Measurements from ENCODE around the gene RNF220.
A peak's percentile ranks its signal among the peaks of the same experiment; 100 is the strongest.

Gene RNF220

GRCh38 chr1:44674113-44675000 is 269.3 kb downstream of the RNF220 start, which contains the start of the genes ARMH1 and TMEM53:
Gene ARMH1, plus strand, starts transcription at chr1:44674714. Its CDS starts 14,984 bp downstream, at chr1:44689698.
Gene TMEM53, minus strand, starts transcription at chr1:44674481. Its CDS starts 90 bp downstream, at chr1:44674391.
- no peaks in the 10 kb centered on the region for H3K27me3 ChIP-seq (ENCODE audit: insufficient read depth, low read length)
- H3K4me2 ChIP-seq (ENCODE audit: low read length) = peak within 1 kb of the TSS; percentile 91
- H4K12ac ChIP-seq (ENCODE audit: low read depth, low read length) = peak within 1 kb of the TSS; percentile 76
- H3K4me1 ChIP-seq (ENCODE audit: control insufficient read depth in 1 of 2, insufficient read depth in 2 of 2, low read length in 2 of 2) = peaks cover 18 to 22% of the 10 kb centered on the region in 2 experiments
- H2BK120ac ChIP-seq (ENCODE audit: insufficient read depth, low read length, poor library complexity) = peak within 1 kb of the TSS; percentile 94
- peak within 1 kb of the TSS; percentile 98 for H2AFZ ChIP-seq (ENCODE audit: insufficient read depth, low read length, poor library complexity)
- peak within 1 kb of the TSS; percentile 85 for H3K4me3 ChIP-seq (ENCODE audit: low read depth, low read length)
- H3K18ac ChIP-seq (ENCODE audit: low read length) = peak within 1 kb of the TSS; percentile 93
- peak within 1 kb of the TSS; percentile 94 for H3K27ac ChIP-seq (ENCODE audit: low read depth, low read length)
- peak within 1 kb of the TSS; percentile 94 for H4K91ac ChIP-seq (ENCODE audit: low read depth, low read length)
- H2AK5ac ChIP-seq (ENCODE audit: low read length) = peak within 1 kb of the TSS; percentile 59
- peaks cover 6% of the 10 kb centered on the region for H3K79me2 ChIP-seq (ENCODE audit: control insufficient read depth, insufficient read depth, low read length, poor library complexity)
- peak within 1 kb of the TSS; percentile 46 for H3K9ac ChIP-seq (ENCODE audit: low read length)
- peak; percentile 99 for DNase-seq
- H2BK12ac ChIP-seq (ENCODE audit: low read length) = peak within 1 kb of the TSS; percentile 81
- no CpG with 5 or more reads among the region's 56 CpGs for WGBS (ENCODE audit: extremely low coverage, insufficient coverage, insufficient read length)
- H3K4ac ChIP-seq (ENCODE audit: low read depth, low read length) = peak within 1 kb of the TSS; percentile 85
- no peak within 1 kb of the TSS for H3K23ac ChIP-seq (ENCODE audit: low read length)
- H3K79me1 ChIP-seq (ENCODE audit: low read length) = peaks cover 9% of the 10 kb centered on the region
- no peaks in the 10 kb centered on the region for H3K36me3 ChIP-seq (ENCODE audit: control insufficient read depth in 1 of 2, insufficient read depth in 2 of 2, low read length in 2 of 2)
- H2BK5ac ChIP-seq (ENCODE audit: low read depth, low read length, poor library complexity) = peak within 1 kb of the TSS; percentile 98
- H3K9me3 ChIP-seq (ENCODE audit: insufficient read depth, low read depth, low read length) = no peaks in the 10 kb centered on the region
- peak within 1 kb of the TSS; percentile 85 for H3K14ac ChIP-seq (ENCODE audit: low read length)
- H4K8ac ChIP-seq (ENCODE audit: low read depth, low read length) = peak within 1 kb of the TSS; percentile 95

GRCh38 chr1:44675186-44675585 is 270.1 kb downstream of the RNF220 start:
- H3K36me3 ChIP-seq (ENCODE audit: control insufficient read depth in 1 of 2, insufficient read depth in 2 of 2, low read length in 2 of 2) = no peaks in the 10 kb centered on the region
- no peak overlapping the region for H3K18ac ChIP-seq (ENCODE audit: low read length)
- H2BK120ac ChIP-seq (ENCODE audit: insufficient read depth, low read length, poor library complexity) = no peak overlapping the region
- H3K27me3 ChIP-seq (ENCODE audit: insufficient read depth, low read length) = no peaks in the 10 kb centered on the region
- peaks cover 18 to 22% of the 10 kb centered on the region in 2 experiments for H3K4me1 ChIP-seq (ENCODE audit: control insufficient read depth in 1 of 2, insufficient read depth in 2 of 2, low read length in 2 of 2)
- H3K14ac ChIP-seq (ENCODE audit: low read length) = no peak overlapping the region
- no peak overlapping the region for H3K23ac ChIP-seq (ENCODE audit: low read length)
- H3K4me3 ChIP-seq (ENCODE audit: low read depth, low read length) = no peak overlapping the region
- no peak overlapping the region for H2AFZ ChIP-seq (ENCODE audit: insufficient read depth, low read length, poor library complexity)
- WGBS (ENCODE audit: extremely low coverage, insufficient coverage, insufficient read length) = no CpG with 5 or more reads among the region's 7 CpGs
- no peaks in the 10 kb centered on the region for H3K9me3 ChIP-seq (ENCODE audit: insufficient read depth, low read depth, low read length)
- H3K9ac ChIP-seq (ENCODE audit: low read length) = no peak overlapping the region
- H2AK5ac ChIP-seq (ENCODE audit: low read length) = peak overlapping the region; percentile 22
- no peak overlapping the region for H2BK12ac ChIP-seq (ENCODE audit: low read length)
- H3K4me2 ChIP-seq (ENCODE audit: low read length) = peak overlapping the region; percentile 80
- H3K27ac ChIP-seq (ENCODE audit: low read depth, low read length) = no peak overlapping the region
- H3K4ac ChIP-seq (ENCODE audit: low read depth, low read length) = no peak overlapping the region
- H2BK5ac ChIP-seq (ENCODE audit: low read depth, low read length, poor library complexity) = no peak overlapping the region
- H3K79me1 ChIP-seq (ENCODE audit: low read length) = peaks cover 9% of the 10 kb centered on the region
- no peak overlapping the region for H4K91ac ChIP-seq (ENCODE audit: low read depth, low read length)
- peak overlapping the region; percentile 95 for H4K8ac ChIP-seq (ENCODE audit: low read depth, low read length)
- H4K12ac ChIP-seq (ENCODE audit: low read depth, low read length) = no peak overlapping the region
- peaks cover 6% of the 10 kb centered on the region for H3K79me2 ChIP-seq (ENCODE audit: control insufficient read depth, insufficient read depth, low read length, poor library complexity)
- no peak for DNase-seq

- DNase-seq = peak in 1 of 2 donors; percentile 25
- H4K8ac ChIP-seq (ENCODE audit: low read depth, low read length) = no peak overlapping the region
- H3K27ac ChIP-seq (ENCODE audit: low read depth, low read length) = no peak overlapping the region
- peaks cover 18 to 22% of the 10 kb centered on the region in 2 experiments for H3K4me1 ChIP-seq (ENCODE audit: control insufficient read depth in 1 of 2, insufficient read depth in 2 of 2, low read length in 2 of 2)
- H3K18ac ChIP-seq (ENCODE audit: low read length) = no peak overlapping the region
- H4K91ac ChIP-seq (ENCODE audit: low read depth, low read length) = no peak overlapping the region
- H3K14ac ChIP-seq (ENCODE audit: low read length) = no peak overlapping the region
- H2BK120ac ChIP-seq (ENCODE audit: insufficient read depth, low read length, poor library complexity) = no peak overlapping the region
- peaks cover 9% of the 10 kb centered on the region for H3K79me1 ChIP-seq (ENCODE audit: low read length)
- H2BK5ac ChIP-seq (ENCODE audit: low read depth, low read length, poor library complexity) = no peak overlapping the region
- H3K4me2 ChIP-seq (ENCODE audit: low read length) = no peak overlapping the region
- WGBS (ENCODE audit: extremely low coverage, insufficient coverage, insufficient read length) = 100% methylated on average over 1 of the region's 5 CpGs
- peaks cover 6% of the 10 kb centered on the region for H3K79me2 ChIP-seq (ENCODE audit: control insufficient read depth, insufficient read depth, low read length, poor library complexity)
- no peak overlapping the region for H3K4ac ChIP-seq (ENCODE audit: low read depth, low read length)
- no peak overlapping the region for H3K23ac ChIP-seq (ENCODE audit: low read length)
- no peaks in the 10 kb centered on the region for H3K9me3 ChIP-seq (ENCODE audit: insufficient read depth, low read depth, low read length)
- no peak overlapping the region for H3K4me3 ChIP-seq (ENCODE audit: low read depth, low read length)
- no peak overlapping the region for H2BK12ac ChIP-seq (ENCODE audit: low read length)
- H3K27me3 ChIP-seq (ENCODE audit: insufficient read depth, low read length) = no peaks in the 10 kb centered on the region
- no peak overlapping the region for H4K12ac ChIP-seq (ENCODE audit: low read depth, low read length)
- H3K36me3 ChIP-seq (ENCODE audit: control insufficient read depth in 1 of 2, insufficient read depth in 2 of 2, low read length in 2 of 2) = no peaks in the 10 kb centered on the region
- H2AK5ac ChIP-seq (ENCODE audit: low read length) = no peak overlapping the region
- no peak overlapping the region for H2AFZ ChIP-seq (ENCODE audit: insufficient read depth, low read length, poor library complexity)
- no peak overlapping the region for H3K9ac ChIP-seq (ENCODE audit: low read length)
Observed at GRCh38 chr1:44676484-44677200, 271.6 kb downstream of the RNF220 start.

DNA sequence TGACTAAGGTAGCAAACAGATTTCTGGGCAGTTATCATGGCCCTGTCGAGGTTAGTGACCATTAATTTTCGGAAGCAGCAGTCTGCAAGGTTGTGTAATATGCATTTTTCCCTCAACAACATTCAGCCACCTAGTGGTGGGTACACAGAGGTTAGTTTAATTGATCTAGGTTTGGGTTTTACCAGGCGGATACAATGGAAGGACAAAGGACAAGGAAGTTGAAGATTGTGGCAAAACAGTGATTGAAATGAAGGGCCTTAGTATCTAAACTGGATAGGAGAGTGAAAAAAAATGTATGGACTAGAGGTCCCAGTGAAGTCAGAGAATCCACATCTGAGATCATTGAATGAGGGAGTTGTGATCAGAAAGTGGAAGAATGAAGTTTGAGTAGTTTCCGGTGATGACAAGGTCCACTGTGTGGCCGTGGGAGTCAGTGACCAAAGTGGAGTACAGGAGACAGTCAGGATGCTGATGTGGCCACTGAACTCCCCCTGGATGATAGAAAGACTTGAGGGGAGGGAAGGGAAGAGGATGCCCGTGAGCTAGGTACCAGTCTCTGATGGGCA is 272.2 kb downstream of the RNF220 start:
- Histone ChIP-seq H3K27me3 (ENCODE audit: insufficient read depth, low read length) (no peaks in the 10 kb centered on the region), H2AFZ (ENCODE audit: insufficient read depth, low read length, poor library complexity) (no peak overlapping the region), H3K9me3 (ENCODE audit: insufficient read depth, low read depth, low read length) (no peaks in the 10 kb centered on the region), H3K79me2 (ENCODE audit: control insufficient read depth, insufficient read depth, low read length, poor library complexity) (peaks cover 6% of the 10 kb centered on the region), H3K4ac (ENCODE audit: low read depth, low read length) (no peak overlapping the region), H3K79me1 (ENCODE audit: low read length) (peaks cover 9% of the 10 kb centered on the region), H4K91ac (ENCODE audit: low read depth, low read length) (no peak overlapping the region), H3K23ac (ENCODE audit: low read length) (no peak overlapping the region), H3K9ac (ENCODE audit: low read length) (no peak overlapping the region), H3K4me2 (ENCODE audit: low read length) (no peak overlapping the region), H2BK12ac (ENCODE audit: low read length) (no peak overlapping the region), H3K14ac (ENCODE audit: low read length) (no peak overlapping the region), H2BK5ac (ENCODE audit: low read depth, low read length, poor library complexity) (no peak overlapping the region), H3K4me3 (ENCODE audit: low read depth, low read length) (no peak overlapping the region), H4K12ac (ENCODE audit: low read depth, low read length) (no peak overlapping the region), H3K18ac (ENCODE audit: low read length) (no peak overlapping the region), H3K4me1 (ENCODE audit: control insufficient read depth in 1 of 2, insufficient read depth in 2 of 2, low read length in 2 of 2) (peaks cover 18% of the 10 kb centered on the region in 2 experiments), H4K8ac (ENCODE audit: low read depth, low read length) (no peak overlapping the region), H3K27ac (ENCODE audit: low read depth, low read length) (no peak overlapping the region), H3K36me3 (ENCODE audit: control insufficient read depth in 1 of 2, insufficient read depth in 2 of 2, low read length in 2 of 2) (no peaks in the 10 kb centered on the region), H2AK5ac (ENCODE audit: low read length) (no peak overlapping the region), H2BK120ac (ENCODE audit: insufficient read depth, low read length, poor library complexity) (no peak overlapping the region)
- no CpG with 5 or more reads among the region's 6 CpGs for WGBS (ENCODE audit: extremely low coverage, insufficient coverage, insufficient read length)
- peak; percentile 40 to 77 for DNase-seq

Measured in trophoblast cell (in vitro differentiated cells and primary cell).